Stimulated activated CD4-positive, alpha-beta T cell treated with anti-CD3 and anti-CD28 coated beads, Interleukin-2, amount 100 ng/mL, for 48 hours (primary cell): ENCODE measurements around the gene ZEB2.

ENCODE experiments used
- DNase-seq, 2 donors: peaks; one replicate each; pipeline ENCODE4 v3.0.0-alpha.2; 2020

The ZEB2 gene

DNA sequence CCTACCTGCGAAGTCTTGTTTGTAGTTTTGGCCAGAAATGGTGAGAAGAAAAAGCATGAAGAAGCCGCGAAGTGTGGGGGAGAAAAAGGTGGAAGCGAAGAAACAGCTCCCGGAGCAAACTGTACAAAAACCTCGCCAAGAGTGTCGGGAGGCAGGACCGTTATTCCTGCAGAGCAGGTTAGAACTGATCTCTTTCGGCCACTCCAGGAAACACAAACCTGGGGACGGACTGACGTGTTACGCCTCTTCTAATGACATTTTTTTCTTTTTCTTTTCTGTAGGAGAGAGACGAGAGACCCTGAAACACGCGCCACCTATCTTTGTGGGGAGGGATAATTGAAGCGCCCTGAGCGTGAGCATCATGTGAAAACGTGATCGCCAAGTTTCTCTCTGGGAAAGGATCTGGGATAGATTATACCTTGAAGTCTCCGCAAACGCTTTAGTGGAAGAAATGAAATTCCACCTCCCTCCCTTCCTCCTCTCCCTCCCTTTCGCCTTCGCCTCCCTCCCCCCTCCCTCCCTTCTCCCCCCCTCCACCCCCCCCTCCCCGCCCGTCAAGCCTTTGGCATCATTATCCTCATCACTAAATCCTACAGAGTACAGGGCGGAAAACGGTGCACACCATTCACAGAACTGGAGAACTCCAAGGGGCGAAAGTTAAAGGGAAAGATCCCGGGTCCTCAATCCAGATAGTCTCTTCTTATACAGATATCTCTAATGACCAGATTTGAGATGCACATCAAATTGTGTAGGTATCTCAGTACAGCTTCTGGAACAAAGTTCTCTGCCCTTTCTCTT is at the start of gene ZEB2:
TSS of gene ZEB2 (minus strand) at position 186 of the 798 bp plus-strand sequence. CDS start 2,769 bp downstream, outside the sequence.
- no peak for DNase-seq

DNA sequence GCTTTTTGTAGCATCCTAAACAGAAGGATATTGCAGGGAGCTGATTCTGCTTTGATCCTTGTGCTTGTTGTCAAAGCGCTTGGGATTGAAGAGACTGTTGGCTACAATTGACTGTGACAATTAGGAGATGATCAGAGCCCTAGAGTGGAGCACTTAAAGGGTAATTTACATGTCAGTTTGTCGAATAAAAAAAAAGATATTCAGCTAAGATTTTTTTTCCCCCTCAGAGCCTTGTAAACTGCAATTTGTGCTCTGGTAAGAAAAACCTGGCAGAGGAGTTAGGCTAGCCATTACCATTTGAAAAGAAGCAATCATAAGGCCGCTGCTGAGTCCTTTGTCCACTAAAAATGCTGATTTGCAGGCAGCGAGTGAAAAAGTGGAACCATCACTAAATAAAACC is 47.8 kb upstream of the ZEB2 start:
- no peak for DNase-seq

DNA sequence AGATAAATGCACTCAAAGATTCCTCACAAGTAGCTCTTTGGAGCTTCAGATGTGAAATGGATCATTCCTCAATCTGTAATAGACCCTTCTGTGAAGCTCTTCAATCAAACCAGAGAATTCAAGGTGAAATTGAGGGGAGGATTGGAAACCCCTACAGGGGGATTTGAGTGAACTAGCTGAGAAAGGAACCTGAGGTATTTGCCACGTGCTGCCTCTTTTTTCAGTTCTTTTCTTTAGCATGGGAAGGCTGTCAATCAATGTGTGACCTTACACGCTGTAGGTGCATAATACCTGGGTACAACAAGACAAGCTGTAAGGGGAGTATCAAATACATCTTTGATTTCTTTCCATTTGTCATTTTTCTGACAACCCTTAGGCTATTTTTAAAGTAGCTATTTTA is 46.5 kb upstream of the ZEB2 start:
- DNase-seq, result no peak

DNA sequence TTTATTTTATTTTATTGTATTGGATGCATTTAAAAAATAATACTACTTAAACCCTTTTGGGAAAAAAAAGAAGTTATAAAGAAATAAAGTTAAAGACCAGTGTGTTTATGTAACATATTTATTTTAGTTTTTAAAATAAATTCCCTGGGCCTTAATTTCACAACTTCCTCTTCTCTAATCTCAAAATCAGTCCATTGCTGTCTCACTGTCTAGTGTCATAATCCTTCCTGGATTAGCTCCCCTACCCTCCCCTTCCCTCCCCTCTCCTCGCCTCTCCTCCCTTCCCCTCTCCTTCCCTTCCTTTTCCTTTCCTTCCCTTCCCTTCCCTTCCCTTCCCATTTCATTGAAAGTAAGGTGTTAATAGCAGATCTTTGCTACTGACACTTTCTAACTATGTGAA is 40.3 kb upstream of the ZEB2 start:
- no peak for DNase-seq

DNA sequence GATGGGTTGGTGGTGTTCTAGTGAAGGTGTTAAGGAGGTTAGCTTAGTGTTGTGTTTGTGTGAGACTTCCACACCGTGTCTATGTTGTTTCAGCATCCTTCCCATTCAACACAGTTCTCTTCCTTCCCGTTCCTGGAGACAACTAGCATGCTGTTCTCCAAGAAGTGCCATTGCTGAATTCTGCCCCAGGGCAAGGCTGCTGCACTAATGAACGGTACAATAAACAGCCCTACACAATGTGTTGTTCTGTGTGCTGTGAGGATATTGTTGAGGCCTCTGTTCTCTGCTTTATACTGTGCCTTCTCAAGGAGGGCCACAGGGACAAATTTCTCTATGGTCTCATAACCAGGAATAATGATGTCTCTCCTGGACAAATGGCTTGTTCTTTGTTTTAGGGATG is 39.8 kb upstream of the ZEB2 start:
- DNase-seq, result no peak

DNA sequence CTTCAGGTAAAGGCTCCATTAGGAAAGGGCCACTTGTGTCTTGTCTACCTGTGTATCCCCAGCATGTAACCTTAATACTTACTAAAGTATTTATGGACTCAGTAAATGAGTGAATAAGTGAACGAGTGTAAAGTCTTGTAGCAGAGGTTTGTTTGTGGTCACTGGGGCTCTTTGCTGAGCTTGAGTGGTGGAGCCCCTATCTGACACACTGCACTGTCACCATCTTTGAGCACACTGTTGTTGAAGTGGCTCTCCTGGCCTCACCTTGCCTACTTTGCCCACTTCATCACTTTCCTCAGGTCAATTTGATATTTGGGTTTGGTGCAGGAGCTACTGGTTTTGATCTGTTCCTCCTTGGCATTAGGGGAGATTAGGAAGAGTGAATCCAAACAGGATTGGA is 39.3 kb upstream of the ZEB2 start:
- DNase-seq, result no peak

DNA sequence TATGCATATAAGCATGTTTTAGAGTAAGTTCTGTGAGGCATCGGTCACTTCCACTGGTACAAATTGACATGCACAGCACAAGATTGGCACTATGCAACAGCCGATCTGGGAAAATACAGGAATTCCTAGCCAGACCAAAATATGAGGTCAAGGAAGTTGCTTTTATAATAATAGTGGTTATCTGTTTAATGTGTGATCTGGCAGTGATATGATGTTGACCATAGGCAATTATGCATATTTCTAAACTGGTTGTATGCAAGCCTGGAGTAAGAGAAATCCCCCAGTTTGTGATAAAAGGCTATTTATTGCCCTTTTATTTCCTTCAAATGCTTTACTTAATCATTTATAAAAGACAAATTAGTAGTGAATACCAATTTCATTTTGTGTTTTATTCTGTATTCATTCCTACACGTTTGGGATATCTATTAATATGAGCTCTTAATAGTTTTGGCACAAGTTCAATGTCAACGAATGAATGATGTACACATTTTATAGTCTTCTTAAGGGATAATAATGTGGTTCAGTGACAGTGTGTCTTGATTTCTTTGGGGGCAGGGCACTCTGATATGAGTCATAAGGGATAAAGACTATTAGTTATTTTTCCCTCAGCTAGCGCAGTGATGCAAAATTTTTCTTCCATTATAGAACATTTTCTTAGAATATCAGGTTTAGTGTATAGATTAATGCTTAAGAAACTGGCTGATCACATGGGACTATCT is 34.7 kb upstream of the ZEB2 start:
- no peak for DNase-seq

DNA sequence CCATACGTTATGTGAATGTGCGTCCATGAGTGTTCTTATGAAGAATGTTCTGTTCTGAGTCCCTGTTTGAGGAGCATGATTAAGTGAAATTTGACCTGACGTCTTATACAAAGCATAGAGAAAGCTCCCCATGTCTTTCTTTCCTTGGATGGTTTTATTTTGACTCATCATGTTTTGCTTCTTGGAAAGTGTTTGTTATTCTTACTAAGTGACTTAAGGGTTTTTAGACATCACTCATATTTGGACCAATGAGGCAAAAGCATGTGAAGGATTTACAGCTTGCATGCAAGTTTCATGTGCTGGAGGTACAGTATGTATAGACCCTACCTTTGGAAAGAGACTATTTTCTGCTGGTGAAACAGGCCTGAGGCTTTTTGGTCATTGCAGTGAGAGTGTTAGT is 33.5 kb upstream of the ZEB2 start:
- no peak for DNase-seq

DNA sequence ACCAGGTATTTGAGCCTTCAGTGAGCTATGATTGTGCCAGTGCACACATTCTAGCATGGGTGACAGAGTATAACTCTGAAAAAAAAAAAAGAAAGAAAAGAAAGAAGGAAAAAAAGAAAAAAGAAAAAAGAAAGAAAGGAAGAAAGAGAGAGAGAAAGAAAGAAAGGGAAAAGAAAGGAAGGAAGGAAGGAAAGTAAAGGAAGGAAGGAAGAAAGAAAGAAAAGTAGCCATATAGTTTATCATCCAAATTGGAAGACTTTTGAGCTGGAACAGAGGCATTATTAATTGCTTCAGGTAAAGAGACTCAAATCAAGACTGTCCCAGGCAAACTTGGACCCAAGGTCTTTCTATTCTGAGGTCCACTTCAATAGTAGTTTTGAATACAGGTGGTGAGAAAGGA is 32.9 kb upstream of the ZEB2 start:
- no peak for DNase-seq

DNA sequence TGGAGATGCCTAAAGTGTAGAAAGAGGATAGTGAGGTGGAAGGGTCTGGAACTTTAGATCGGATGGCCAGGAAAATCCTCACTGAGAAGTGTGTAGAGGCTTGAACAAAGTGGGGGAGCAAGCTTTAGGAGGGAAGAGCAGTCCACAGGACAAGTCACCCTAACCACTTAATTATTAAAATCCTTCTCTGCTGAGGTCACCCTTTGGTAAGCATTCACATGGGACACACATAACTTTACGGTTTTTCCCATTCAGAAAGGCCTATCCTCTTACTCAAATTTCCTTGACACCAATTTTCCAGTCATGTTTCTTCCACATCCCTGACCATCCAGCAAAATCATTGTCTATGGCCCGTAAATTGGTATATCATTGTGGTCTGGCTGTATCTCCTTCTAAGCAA is 31.0 kb upstream of the ZEB2 start:
- DNase-seq, result no peak

DNA sequence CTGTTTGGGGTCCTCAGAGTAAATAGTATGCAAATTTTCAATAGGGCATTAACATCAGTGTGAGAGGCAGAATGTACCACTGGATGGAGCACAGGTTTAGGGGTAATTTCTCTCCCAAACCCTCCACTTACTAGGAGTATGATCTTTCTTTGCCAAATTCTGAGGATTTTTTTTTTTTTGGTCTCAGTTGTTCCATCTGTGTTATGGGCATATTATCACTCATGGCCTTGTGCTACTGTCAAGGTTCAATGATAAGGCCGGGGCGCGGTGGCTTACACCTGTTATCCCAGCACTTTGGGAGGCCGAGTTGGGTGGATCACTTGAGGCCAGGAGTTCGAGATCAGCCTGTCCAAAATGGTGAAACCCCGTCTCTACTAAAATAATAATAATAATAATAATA is 30.2 kb upstream of the ZEB2 start:
- no peak for DNase-seq

DNA sequence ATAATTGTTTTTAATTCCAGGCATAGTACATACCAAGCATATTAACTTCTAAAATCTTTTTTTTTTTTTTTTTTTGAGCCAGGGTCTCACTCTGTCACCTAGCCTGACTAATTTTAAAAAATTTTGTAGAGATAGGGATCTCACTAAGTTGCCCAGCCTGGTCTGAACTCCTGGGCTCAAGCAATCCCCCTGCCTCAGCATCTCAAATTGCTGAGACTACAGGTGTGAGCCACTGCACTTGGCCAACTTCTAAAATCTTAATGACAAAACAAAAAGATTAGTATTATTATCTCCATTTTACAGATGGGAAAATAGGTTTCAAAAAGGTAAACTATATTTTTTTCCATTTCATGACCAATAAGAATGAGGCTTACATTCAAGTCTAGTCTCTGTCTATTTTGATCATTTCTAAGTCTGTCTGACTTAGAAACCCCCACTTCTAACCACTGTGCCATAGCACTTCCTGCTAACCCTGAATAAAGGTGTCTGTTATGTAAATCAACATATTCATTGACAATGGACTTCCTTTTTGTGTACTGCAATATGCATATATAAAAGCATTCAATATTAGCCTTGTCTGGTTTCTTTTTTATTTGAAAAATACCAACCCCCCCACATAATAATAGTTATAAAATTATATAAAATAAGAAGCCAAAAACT is 28.7 kb upstream of the ZEB2 start:
- no peak for DNase-seq

DNA sequence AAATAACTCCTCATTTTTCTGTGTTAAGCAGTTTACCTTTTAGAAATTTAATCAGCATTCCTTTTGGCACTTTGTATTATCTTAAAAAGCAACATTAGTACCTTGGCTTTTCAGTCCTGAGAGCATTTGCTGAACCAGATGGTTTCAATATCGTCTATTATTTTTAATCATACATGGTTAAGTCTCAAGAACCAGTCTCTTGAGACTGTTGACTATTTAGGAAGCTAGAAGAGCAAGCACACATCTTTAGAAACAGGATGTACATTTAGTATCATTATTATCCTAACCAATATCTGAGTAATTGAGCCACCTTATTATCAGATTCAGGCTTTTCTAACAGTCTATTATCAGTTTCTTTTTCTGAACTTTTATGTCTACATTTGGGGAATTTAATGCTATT is 28.2 kb upstream of the ZEB2 start:
- no peak for DNase-seq

DNA sequence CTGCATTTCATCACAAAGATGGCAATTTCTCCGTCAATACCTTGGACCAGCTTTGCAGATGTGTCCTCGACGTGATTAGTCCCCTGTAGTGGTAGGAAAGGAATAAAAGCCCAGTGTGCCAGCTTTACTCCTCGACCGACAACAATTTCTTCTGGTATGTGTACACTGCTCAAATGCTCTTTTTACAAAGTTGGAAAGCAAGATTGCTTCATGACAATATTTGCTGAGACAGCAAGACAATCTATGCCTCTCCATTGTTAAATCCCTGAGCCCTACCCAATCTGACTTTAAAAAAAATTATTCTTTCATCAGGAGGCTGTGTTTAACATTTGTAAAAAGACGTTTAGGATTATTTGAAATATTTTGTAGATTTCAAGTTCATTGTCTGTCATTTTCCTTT is 27.6 kb upstream of the ZEB2 start:
- DNase-seq, result no peak

DNA sequence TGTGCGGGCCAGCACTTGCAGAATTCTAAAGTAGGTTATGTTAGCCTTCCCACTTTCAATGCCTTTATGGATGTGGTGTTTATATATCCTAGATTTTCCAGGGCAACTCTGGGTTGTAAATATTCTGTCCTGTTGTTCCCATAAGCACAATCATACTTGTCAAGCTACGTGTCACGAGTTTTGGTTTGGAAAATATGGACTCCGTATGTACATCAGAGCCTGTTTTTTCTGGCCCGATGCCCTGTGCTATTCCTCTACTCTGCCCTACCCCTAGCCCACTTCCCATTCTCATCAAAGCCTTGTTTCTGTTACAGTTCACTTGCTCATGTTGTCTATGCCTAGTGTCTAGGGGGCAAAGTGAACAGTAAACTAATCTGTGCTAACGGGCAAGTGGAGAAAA is 27.0 kb upstream of the ZEB2 start:
- DNase-seq, result no peak

DNA sequence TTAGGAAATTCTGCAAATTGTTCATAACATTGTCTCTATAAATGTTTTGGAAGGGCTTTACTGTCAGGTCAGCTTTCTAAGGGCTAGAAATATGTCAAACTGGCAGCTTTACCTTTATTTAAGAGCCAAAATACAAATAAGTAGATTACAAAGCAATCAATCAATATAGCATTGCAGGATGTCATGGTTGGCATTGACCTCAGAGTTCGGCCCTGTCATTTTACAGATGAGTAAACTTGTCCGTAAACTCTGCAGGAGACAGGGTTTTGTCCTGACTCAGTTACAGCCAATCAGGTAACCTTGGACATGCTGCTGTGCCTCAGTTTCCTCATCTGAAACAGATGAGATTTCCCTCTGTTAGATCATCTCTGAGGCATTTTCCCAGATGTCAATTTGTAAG is 25.9 kb upstream of the ZEB2 start:
- DNase-seq, result no peak

DNA sequence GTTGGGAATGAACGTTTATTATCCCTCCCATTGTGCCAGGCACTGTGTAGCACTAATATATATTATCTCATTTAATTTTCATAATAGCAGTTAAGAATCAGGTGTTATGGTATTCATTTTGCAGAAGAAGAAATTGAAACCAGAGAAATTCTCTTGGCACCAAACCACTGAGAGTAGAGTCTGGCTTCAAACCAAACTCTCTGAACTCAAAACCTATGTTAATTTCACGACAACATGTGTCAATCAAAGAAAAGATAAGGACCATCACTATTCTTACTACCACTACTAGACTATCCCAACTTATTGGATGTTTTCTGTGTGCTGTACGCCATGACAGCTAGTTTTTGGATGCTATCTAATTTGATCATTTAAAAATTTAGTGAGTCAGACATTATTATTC is 24.1 kb upstream of the ZEB2 start:
- DNase-seq, result no peak

DNA sequence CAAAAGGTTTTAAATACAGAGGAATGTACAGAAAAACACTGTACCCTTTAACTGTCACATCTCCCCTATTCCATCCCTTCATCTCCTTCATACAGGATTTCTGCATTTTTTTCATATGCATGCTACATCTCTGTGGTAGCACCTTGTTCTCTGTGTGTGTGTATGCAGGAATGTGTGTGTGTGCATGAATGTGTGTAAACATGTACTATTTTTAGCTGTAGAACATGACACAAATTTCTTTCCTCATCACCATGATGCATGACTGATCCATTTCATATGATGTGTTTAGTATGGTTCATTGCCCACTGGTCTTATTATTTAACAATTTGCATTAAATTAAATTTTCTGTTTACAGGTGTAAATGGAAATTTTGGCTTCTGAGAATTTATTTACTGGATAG is 21.5 kb upstream of the ZEB2 start:
- DNase-seq, result no peak

DNA sequence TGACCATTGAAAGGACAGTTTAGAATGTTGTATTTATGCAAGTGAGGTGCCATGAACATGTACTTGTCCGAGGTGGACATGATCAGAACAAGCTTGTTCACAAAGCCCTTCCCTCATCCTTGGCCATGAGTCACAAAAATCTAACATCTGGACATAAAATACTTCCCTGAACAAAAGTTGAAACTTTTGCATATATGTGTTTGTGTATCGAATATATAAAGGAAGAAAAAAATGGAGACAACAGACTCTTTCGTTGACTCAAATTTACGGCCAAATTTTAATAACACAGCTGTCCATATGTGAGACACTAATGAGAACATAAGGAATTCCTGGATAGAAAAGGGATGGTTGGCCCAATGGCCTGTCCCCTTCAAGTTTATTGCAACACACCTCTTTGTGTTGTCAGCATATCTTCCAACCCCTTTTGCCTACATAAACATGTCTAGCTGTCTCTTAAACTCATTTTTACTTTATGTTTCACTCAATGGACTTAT is 19.4 kb upstream of the ZEB2 start:
- DNase-seq, result no peak

DNA sequence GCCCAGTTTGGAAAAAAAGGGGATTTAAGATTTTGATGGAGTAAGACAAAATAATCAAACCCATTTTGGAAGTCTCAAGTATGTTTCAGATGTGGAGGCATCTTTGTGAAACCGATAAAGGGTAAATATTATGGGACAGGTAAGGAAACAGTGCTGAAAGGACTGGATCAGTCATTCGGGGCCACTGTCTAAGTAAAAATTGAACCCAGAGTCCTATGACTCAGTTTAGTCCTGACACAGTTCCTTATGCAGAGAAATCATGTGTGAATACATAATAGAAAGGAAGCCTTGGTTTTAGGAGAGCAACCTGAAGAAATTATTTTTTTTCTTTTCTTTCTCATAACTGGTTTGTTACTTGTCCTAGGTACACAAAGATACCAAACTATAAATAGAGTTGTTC is 15.4 kb upstream of the ZEB2 start:
- DNase-seq, result no peak

DNA sequence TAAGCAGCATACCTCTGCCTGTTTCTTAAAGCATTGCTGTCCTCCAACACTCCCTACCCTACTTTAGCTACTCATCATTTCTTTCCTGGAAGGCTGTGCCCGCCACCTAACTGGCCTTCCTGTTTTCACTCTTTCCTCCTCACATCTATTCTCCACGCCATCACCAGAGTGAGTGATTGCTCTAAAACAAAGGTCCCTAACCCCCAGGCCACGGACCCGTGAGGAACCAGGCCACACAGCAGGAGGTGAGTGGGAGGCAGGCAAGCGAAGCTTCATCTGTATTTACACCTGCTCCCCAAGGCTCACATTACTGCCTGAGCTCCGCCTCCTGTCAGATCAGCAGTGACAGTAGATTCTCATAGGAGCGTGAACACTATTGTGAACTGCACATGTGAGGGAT is 13.3 kb upstream of the ZEB2 start:
- no peak for DNase-seq

DNA sequence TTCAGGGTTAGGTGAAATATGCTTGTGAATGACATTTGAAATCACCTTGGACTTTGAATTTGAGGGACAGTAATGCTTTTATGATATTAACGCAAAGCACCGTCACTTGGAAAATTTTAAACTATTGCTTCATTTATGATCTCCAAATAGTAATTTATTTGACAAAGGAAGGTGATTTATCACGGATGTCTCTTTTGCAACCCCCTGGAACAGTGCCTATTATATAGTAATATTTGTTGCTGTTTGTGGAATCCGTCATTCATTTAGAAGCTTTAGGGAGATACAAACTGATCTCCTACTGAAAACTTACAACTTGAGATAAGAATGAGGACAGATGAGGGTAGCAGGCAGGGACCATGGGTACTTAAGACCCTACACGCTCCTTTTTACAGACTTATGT is 10.7 kb upstream of the ZEB2 start:
- no peak for DNase-seq

DNA sequence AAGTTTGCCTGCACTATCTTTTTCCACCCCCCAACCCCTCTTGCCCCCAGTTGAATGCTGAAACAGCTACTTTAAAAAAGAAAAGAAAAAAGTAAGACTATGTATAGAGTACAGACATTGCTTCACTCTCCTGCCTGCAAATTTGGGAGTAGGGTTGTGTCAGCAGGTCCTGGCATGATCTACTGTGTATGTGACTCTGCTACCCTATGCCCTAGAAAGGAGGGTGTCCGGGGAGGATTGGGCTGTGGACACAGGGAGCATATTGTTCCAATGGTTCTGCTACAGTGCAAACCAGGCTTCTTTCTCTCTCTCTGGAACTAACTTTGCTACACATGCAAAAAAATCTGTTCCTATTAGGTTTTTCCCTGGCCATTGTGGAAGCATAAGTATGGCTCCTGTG is 9.9 kb upstream of the ZEB2 start:
- DNase-seq, result no peak

DNA sequence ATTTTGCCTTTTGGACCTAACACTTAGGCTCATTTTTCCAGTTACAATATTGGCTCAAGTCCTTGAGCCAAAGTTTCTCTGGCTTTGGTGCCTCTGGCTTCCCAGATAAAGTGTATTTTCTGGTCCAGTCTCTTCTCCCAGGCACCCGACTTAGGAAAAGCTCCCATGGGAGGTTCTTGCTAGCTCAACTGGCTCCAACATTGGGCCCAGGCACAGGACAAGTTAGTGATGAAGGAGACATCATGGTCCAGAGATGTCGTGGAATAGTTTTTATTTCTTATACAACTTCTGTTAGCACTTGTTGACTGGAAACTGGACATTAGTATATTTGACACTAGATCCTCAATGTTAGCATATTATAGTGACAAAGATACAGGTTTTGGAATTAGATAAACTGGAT is 8.2 kb upstream of the ZEB2 start:
- DNase-seq, result no peak
